Parathyroid adenoma (tissue), 2 donors: Measurements from ENCODE around the gene TGFBR3.

Experiments
- H2AFZ ChIP-seq: fragments of 300-600 bp; sonication (generic); one replicate; pipeline ENCODE4 v1.7.0; 2017; ENCODE audit warnings: antibody characterized with exemption, mild to moderate bottlenecking
- H3K27ac ChIP-seq: fragments of 300-600 bp; sonication (generic); one replicate; pipeline ENCODE4 v1.7.0; 2017
- H3K27me3 ChIP-seq: fragments of 300-600 bp; sonication (generic); one replicate; pipeline ENCODE4 v1.7.0; 2017; ENCODE audit warnings: low read length; ENCODE audit not compliant: control insufficient read depth, insufficient read depth
- H3K36me3 ChIP-seq: fragments of 300-600 bp; sonication (generic); one replicate; pipeline ENCODE4 v1.7.0; 2017; ENCODE audit warnings: low read length; ENCODE audit not compliant: control insufficient read depth, insufficient read depth
- H3K4me1 ChIP-seq: fragments of 300-600 bp; sonication (generic); one replicate; pipeline ENCODE4 v1.7.0; 2017; ENCODE audit warnings: control low read depth
- H3K4me2 ChIP-seq: fragments of 300-600 bp; sonication (generic); one replicate; pipeline ENCODE4 v1.7.0; 2017; ENCODE audit warnings: low read length
- H3K4me3 ChIP-seq: fragments of 300-600 bp; sonication (generic); one replicate; pipeline ENCODE4 v1.7.0; 2017; ENCODE audit warnings: low read depth, low read length
- H3K79me2 ChIP-seq: fragments of 300-600 bp; sonication (generic); one replicate; pipeline ENCODE4 v1.7.0; 2017; ENCODE audit warnings: control low read depth
- H3K9ac ChIP-seq: fragments of 300-600 bp; sonication (generic); one replicate; pipeline ENCODE4 v1.7.0; 2017; ENCODE audit warnings: mild to moderate bottlenecking
- H3K9me3 ChIP-seq: fragments of 300-600 bp; sonication (generic); one replicate; pipeline ENCODE4 v1.7.0; 2017; ENCODE audit warnings: low read length; ENCODE audit not compliant: control insufficient read depth
- TF ChIP-seq, protein P1 (sequence below): fragments of 300-600 bp; sonication (generic); IDR thresholded peaks from one replicate; pipeline ENCODE4 v1.7.0; 2017; ENCODE audit warnings: antibody characterized with exemption, mild to moderate bottlenecking
- donor health status: primary hyperparathyroidism.

TGFBR3 gene

DNA sequence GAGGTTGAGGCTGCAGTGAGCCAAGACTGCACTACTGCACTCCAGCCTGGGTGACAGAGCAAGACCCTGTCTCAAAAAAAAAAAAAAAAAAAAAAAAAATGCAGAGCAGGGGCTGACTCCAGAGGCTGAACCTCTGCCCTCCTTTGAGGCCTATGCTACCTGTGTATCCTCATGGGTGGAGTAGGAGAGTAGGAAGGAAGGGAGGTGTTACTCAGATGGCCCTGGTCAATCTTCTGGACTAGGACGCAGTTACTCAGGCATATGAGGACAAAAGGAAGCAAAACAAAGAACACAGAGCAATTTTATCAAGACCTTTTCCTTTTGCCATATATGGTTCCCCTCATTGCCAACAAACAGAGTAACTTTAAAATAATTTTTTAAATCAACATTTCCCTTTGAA lies 35.2 kb downstream of the TGFBR3 start:
- TF ChIP-seq, protein P1, sequence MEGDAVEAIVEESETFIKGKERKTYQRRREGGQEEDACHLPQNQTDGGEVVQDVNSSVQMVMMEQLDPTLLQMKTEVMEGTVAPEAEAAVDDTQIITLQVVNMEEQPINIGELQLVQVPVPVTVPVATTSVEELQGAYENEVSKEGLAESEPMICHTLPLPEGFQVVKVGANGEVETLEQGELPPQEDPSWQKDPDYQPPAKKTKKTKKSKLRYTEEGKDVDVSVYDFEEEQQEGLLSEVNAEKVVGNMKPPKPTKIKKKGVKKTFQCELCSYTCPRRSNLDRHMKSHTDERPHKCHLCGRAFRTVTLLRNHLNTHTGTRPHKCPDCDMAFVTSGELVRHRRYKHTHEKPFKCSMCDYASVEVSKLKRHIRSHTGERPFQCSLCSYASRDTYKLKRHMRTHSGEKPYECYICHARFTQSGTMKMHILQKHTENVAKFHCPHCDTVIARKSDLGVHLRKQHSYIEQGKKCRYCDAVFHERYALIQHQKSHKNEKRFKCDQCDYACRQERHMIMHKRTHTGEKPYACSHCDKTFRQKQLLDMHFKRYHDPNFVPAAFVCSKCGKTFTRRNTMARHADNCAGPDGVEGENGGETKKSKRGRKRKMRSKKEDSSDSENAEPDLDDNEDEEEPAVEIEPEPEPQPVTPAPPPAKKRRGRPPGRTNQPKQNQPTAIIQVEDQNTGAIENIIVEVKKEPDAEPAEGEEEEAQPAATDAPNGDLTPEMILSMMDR = no peak
- no peak overlapping the region for H3K4me2 ChIP-seq
- no peaks in the 10 kb centered on the region for H3K9me3 ChIP-seq
- no peaks in the 10 kb centered on the region for H3K27me3 ChIP-seq
- H3K4me3 ChIP-seq = no peak overlapping the region
- H3K4me1 ChIP-seq = peaks cover 10% of the 10 kb centered on the region
- H3K9ac ChIP-seq = no peak overlapping the region
- H3K27ac ChIP-seq = peak overlapping the region; percentile 85
- H2AFZ ChIP-seq = peak overlapping the region; percentile 86
- H3K79me2 ChIP-seq = no peaks in the 10 kb centered on the region
- H3K36me3 ChIP-seq = no peaks in the 10 kb centered on the region

DNA sequence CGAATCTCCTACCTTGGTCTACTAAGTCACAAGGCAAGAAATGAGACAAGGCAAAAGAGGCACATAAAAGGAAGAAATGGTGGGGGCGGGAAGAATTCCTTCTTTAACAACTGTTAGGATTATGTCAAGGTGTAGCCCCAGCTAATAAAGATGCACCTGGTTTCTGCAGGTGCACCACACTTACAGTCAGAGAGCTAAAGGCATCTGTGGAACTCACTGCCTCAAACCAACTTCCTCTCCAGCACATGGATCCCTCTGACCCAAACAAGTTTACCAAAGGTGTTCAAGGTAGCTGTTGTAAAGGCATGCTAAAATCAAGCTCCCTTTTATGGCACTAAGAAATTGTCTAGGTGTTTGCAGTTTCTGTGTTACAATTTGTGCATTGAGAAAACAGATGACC lies 38.1 kb downstream of the TGFBR3 start:
- no peak overlapping the region for H3K4me3 ChIP-seq
- H2AFZ ChIP-seq = no peak overlapping the region
- peaks cover 11% of the 10 kb centered on the region for H3K4me1 ChIP-seq
- H3K27me3 ChIP-seq = no peaks in the 10 kb centered on the region
- no peaks in the 10 kb centered on the region for H3K79me2 ChIP-seq
- TF ChIP-seq, protein P1 = no peak
- H3K9ac ChIP-seq = no peak overlapping the region
- H3K9me3 ChIP-seq = no peaks in the 10 kb centered on the region
- no peak overlapping the region for H3K27ac ChIP-seq
- H3K4me2 ChIP-seq = no peak overlapping the region
- no peaks in the 10 kb centered on the region for H3K36me3 ChIP-seq

DNA sequence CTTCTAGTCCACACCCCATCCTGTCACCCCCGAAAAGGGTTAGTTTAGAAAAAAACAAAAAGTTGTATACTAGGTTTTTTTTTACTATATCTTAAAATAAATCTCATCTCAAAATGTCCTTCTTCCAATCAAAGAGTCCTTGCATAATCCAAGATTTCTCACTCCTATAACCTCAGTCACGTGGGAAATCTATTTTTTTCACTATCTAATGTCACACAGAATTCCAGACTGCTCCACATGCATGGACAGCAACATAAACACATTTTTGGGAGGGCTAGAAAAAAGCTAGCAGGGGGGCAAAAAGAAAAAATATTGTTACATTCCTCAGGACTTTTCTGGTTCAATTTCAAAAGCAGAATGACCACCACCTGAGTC lies 39.3 kb downstream of the TGFBR3 start:
- Histone ChIP-seq H3K9me3 (no peaks in the 10 kb centered on the region), H3K27me3 (no peaks in the 10 kb centered on the region), H3K36me3 (no peaks in the 10 kb centered on the region), H3K9ac (no peak overlapping the region), H2AFZ (no peak overlapping the region), H3K27ac (no peak overlapping the region), H3K4me1 (peaks cover 11% of the 10 kb centered on the region), H3K79me2 (no peaks in the 10 kb centered on the region), H3K4me2 (no peak overlapping the region), H3K4me3 (no peak overlapping the region)
- TF ChIP-seq, protein P1 = no peak

DNA sequence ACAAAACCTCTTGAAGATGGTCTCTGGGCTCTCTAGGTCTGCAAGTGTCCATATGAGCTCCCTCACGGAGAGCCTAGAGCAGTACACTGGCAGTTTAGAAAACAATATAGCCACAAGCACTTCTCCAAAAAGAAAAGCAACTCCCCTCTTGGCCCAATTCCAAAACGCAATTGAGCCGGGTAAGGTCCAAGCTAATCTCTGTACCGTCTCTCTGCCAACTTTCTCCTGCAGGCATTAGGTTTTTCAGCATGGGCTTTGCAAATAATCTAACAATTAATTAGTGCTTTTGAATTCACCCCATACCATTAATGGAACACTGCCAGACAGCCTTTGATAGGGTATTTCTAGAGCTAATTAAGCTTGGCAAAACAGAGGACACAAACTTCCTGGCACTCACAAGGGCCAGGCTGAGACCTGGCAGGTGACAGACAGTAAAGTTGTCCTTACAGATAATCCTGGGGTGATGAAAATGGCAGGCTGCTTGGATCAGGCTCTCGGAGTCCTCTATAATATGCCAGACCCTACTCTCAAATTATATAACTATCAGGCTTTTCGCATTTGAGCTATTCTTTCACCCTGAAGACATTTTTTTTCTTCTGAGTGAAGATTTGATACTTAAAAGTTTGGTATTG lies 39.8 kb downstream of the TGFBR3 start:
- H3K36me3 ChIP-seq = no peaks in the 10 kb centered on the region
- H3K4me3 ChIP-seq = no peak overlapping the region
- no peak overlapping the region for H3K4me2 ChIP-seq
- peak overlapping the region; percentile 43 for H3K27ac ChIP-seq
- H2AFZ ChIP-seq = peak overlapping the region; percentile 39
- H3K27me3 ChIP-seq = no peaks in the 10 kb centered on the region
- no peaks in the 10 kb centered on the region for H3K79me2 ChIP-seq
- H3K4me1 ChIP-seq = peaks cover 10% of the 10 kb centered on the region
- no peaks in the 10 kb centered on the region for H3K9me3 ChIP-seq
- H3K9ac ChIP-seq = no peak overlapping the region
- TF ChIP-seq, protein P1 = no peak

DNA sequence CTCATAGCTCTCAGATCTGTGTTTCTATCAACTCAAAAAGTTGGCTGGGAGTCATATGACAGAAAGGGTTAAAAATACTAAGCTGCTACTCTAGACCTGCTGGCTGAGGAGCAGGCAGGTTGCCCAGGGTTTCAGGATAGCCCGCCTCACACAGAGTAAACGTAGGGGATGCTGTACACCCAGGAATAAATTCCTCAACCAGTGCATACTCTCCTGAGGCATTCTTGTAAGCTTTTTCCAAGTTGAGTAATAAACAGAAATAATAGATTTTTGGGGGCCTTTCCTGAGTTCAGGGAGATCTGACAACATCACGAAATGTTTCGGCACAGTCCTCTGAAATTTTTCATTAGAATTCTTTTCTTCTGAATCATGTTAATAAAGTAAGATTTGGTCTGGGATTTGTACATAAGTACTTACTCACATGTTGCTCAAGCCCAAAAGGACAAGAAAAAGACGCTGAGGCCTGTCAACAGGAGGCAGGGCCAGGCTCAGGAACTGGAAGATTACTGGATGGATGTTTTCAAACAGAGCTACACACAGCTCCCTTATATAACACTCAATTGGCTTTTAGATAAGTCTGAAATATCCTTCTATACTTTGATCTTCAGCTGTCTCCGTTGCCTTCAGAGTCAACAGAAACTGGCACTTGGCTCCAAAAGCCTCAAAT lies 41.0 kb downstream of the TGFBR3 start:
- Histone ChIP-seq H3K27me3 (no peaks in the 10 kb centered on the region), H3K9ac (no peak overlapping the region), H3K79me2 (no peaks in the 10 kb centered on the region), H3K4me1 (peaks cover 8% of the 10 kb centered on the region), H3K27ac (peak overlapping the region; percentile 43), H3K4me2 (no peak overlapping the region), H3K4me3 (no peak overlapping the region), H2AFZ (no peak overlapping the region), H3K9me3 (no peaks in the 10 kb centered on the region), H3K36me3 (no peaks in the 10 kb centered on the region)
- TF ChIP-seq, protein P1 = no peak
